GM23338 (cell line): ENCODE measurements around the gene XKR7.

ENCODE experiments used
- CREB1 ChIP-seq: fragments of 250-450 bp; sonication (Bioruptor Pico); IDR thresholded peaks from 2 replicates; pipeline ENCODE4 v1.5.0; 2020; ENCODE audit warnings: low read depth, mild to moderate bottlenecking, moderate library complexity
- CTCF ChIP-seq, 2 experiments: fragments of 200-600 bp in 1 of 2; sonication (generic) in 1 of 2; conservative IDR thresholded peaks; 2 replicates each; pipeline versions ENCODE4 v1.5.1 to v1.6.1; 2016 to 2017; ENCODE audit warnings: antibody characterized with exemption in 2 of 2, low read depth in 2 of 2, mild to moderate bottlenecking in 2 of 2, moderate library complexity in 1 of 2
- ETS1 ChIP-seq: IDR thresholded peaks from 2 replicates; pipeline ENCODE4 v1.6.1; 2016; ENCODE audit warnings: antibody characterized with exemption
- EZH2 ChIP-seq: fragments of 200-600 bp; sonication (generic); IDR thresholded peaks from one replicate; pipeline ENCODE4 v1.8.0; 2017; ENCODE audit warnings: antibody characterized with exemption, mild to moderate bottlenecking, low read depth; ENCODE audit not compliant: unreplicated experiment
- EZH2phosphoT487 ChIP-seq: fragments of 200-600 bp; sonication (generic); IDR thresholded peaks from one replicate; pipeline ENCODE4 v1.8.1; 2018; ENCODE audit warnings: antibody characterized with exemption; ENCODE audit not compliant: unreplicated experiment
- POLR2AphosphoS5 ChIP-seq: IDR thresholded peaks from 2 replicates; pipeline ENCODE4 v1.6.1; 2016; ENCODE audit warnings: antibody characterized with exemption, low read depth
- REST ChIP-seq: IDR thresholded peaks from one replicate; pipeline ENCODE4 v1.6.1; 2018; ENCODE audit warnings: antibody characterized with exemption; ENCODE audit not compliant: unreplicated experiment
- ZNF114 ChIP-seq: fragments of 250-450 bp; sonication (Bioruptor Pico); IDR thresholded peaks from 2 replicates; pipeline ENCODE4 v1.5.0; 2020; ENCODE audit warnings: mild to moderate bottlenecking, moderate library complexity
- ZNF331 ChIP-seq: fragments of 250-450 bp; sonication (Bioruptor Pico); IDR thresholded peaks from 2 replicates; pipeline ENCODE4 v1.5.0; 2020; ENCODE audit warnings: low read depth, mild to moderate bottlenecking, moderate library complexity
- ZNF462 ChIP-seq: fragments of 250-450 bp; sonication (Bioruptor Pico); IDR thresholded peaks from 2 replicates; pipeline ENCODE4 v1.5.0; 2020; ENCODE audit warnings: mild to moderate bottlenecking, moderate library complexity

GRCh38 chr20:32009564-32009963 is 41.6 kb downstream of the XKR7 start:
- TF ChIP-seq EZH2phosphoT487, result no peak
- no peak for TF ChIP-seq POLR2AphosphoS5
- TF ChIP-seq REST, result no peak
- TF ChIP-seq CTCF (conservative IDR thresholded peaks at IDR 0.05; ENCODE audit: low read depth in 2 of 2), result no peak
- TF ChIP-seq EZH2, result no peak
- TF ChIP-seq CREB1, result no peak
- TF ChIP-seq ETS1, result no peak
- no peak for TF ChIP-seq ZNF114
- TF ChIP-seq ZNF331 (CRISPR knock-in tag), result no peak
- no peak for TF ChIP-seq ZNF462 (CRISPR knock-in tag)
